CD4-positive, alpha-beta T cell treated with Interleukin-2 at 100 ng/mL for 4 hours (primary cell): ENCODE data around the gene SLC7A4.
"Not testable (repeated sequence)": the region's sequence is repeated elsewhere in the genome, so short reads cannot be mapped to it uniquely, and the experiment has no call there.

Source experiments
- DNase-seq: peaks from one replicate; pipeline ENCODE4 v3.0.0-alpha.2; 2020; ENCODE audit warnings: low spot score

SLC7A4 gene

GRCh38 chr22:21064425-21064824 is 32.1 kb upstream of the SLC7A4 start:
- not testable (repeated sequence) for DNase-seq

DNA sequence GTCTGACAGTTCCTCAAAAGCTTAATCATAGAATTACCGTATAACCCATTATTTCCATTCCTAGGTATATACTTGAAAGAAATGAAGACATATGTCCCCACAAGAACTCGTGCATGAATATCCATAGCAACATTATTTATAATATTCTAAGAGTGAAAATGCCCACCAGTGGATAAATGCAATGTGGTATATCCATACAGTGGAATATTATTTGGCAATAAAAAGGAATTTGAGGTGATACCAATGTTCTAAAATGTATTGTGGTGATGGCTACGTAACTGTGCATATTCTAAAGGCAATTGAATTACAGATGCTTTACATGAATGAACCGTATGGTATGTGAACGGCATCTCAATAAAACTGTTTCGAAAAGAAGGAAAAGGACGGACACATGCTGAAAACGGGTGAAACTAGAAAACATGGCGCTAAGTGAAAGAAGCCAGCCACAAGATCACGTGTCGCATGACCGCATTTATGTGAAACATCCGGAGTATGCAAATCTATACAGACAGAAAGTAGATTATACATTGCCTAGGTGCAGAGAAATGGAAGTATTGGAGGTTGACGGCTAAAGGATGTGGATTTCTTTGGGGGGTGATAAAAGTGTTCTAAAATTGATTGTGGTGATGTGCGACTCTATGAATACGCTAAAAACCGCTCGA is 29.4 kb upstream of the SLC7A4 start:
- not testable (repeated sequence) for DNase-seq

DNA sequence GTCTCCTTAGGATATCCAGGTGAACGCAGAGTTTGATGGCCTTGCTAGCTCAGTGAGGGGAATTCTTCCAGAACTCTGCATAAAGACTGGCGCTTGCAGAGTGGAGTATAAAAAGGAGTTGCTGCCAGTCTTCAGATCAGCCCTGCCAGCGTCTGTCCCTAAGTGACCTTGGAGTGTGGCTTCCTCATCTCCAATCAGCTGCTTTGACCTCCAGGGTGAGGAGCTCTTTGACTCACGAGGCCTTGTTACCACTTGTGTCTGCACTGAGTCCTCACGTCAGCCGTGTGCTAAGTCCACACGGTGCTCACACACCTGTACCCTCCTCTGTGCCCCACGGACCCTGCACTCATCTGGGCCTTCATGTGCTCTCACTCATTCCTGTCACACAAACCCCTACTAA is 28.0 kb upstream of the SLC7A4 start:
- DNase-seq, result not testable (repeated sequence)

GRCh38 chr22:21055880-21056319 is 23.5 kb upstream of the SLC7A4 start:
- DNase-seq, result no peak

- DNase-seq, result no peak
Measured at GRCh38 chr22:21055564-21055834, 23.1 kb upstream of the SLC7A4 start.

GRCh38 chr22:21054714-21055563 is 22.6 kb upstream of the SLC7A4 start:
- no peak for DNase-seq

GRCh38 chr22:21054046-21054713 is 21.8 kb upstream of the SLC7A4 start:
- no peak for DNase-seq

- DNase-seq, result no peak
Measured at GRCh38 chr22:21052715-21053459, 20.5 kb upstream of the SLC7A4 start.

- DNase-seq, result no peak
Measured at GRCh38 chr22:21051831-21052400, 19.6 kb upstream of the SLC7A4 start.

GRCh38 chr22:21051145-21051830 is 18.9 kb upstream of the SLC7A4 start:
- DNase-seq, result no peak

DNA sequence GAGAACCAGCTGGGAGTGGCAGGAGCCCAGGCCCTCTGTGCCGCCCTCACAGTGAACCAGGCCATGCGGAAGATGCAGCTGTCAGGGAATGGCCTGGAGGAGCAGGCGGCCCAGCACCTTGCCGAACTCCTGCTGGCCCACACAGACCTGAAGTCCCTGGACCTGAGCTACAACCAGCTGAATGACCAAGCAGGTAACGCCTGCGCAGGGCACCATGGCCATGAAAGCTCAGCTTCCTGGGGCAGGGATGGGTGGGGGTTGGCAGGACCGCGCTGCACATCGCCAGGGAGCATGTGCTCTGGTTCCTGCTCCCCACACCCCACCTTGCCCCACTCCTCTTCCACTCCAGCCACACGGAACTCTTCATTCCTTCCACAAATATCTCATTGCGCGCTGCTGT is 16.6 kb upstream of the SLC7A4 start:
- DNase-seq, result not testable (repeated sequence)

- not testable (repeated sequence) for DNase-seq
Measured at GRCh38 chr22:21048448-21048847, 16.1 kb upstream of the SLC7A4 start.

- DNase-seq, result no peak
Measured at GRCh38 chr22:21047730-21048129, 15.4 kb upstream of the SLC7A4 start.

DNA sequence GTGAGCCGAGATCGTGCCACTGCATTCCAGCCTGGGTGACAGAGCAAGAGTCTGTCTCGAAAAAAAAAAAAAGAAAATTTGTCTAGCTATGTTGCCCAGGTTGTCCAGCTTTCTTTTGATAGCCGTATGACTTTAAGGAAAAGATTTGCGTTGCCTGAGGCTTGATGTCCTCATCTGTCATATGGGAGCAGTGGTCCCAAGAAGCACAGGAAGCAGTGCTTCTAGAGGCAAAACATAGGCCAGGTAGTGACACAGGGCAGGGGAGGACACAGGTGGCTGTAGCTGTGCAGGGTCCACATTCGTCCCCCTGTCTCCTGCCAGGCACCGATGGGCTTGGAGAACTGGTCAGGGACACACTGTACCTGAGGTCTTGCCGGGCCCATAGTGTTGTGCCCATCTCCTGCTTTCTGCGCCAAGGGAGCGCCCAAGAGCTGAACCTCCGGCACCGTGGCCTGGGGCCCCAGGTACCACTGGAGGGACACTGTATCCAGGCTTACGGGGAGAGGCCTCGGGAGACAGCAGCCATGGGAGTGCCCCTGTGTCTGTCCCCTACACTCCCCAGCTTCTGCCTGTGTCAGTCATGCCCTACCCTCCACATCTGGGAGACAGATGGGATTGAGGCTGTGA is 14.8 kb upstream of the SLC7A4 start:
- no peak for DNase-seq

DNA sequence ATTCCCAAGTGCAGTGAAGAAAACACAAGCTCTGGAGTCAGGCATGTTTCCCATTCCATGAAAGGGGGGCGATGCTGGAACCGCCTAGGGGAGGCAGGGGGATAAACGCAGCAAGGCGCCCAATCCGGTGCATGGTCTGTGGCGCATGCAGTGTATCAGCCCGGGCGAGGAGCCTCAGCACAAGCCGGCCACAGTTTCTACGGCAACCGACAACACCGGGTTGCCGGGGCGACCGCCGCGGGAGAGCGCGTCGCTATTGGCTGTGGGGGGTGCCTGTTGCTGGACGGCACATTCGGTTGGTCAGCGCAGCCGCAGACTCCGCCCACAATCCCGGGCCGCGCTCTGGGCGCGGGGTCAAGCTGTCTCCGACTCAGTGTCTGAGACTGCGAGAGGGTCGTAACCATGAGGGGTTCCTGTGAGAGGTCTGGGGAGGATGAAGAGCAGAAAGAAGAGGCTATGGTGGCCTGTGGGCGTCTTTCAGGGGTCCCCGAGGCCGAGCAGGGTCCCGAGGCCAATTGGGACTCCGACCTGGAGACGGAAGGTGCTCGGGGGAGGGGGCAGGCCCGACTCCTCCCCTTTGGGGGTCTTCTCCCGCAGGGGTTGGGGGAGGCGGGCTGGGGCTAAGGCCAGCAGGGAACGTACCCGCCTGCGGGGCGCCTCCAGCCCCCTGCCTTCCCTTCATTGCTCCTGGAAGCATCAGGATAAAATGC is 13.4 kb upstream of the SLC7A4 start, which contains the start of gene LRRC74B:
LRRC74B (plus strand) TSS at position 362 of the 710 bp plus-strand sequence; CDS start at position 403, 41 bp downstream.
- DNase-seq, result peak; percentile 78

- peak; percentile 2 for DNase-seq
Measured at GRCh38 chr22:21044931-21045584, 12.7 kb upstream of the SLC7A4 start.

GRCh38 chr22:21043860-21044535 is 11.6 kb upstream of the SLC7A4 start:
- DNase-seq, result no peak

DNA sequence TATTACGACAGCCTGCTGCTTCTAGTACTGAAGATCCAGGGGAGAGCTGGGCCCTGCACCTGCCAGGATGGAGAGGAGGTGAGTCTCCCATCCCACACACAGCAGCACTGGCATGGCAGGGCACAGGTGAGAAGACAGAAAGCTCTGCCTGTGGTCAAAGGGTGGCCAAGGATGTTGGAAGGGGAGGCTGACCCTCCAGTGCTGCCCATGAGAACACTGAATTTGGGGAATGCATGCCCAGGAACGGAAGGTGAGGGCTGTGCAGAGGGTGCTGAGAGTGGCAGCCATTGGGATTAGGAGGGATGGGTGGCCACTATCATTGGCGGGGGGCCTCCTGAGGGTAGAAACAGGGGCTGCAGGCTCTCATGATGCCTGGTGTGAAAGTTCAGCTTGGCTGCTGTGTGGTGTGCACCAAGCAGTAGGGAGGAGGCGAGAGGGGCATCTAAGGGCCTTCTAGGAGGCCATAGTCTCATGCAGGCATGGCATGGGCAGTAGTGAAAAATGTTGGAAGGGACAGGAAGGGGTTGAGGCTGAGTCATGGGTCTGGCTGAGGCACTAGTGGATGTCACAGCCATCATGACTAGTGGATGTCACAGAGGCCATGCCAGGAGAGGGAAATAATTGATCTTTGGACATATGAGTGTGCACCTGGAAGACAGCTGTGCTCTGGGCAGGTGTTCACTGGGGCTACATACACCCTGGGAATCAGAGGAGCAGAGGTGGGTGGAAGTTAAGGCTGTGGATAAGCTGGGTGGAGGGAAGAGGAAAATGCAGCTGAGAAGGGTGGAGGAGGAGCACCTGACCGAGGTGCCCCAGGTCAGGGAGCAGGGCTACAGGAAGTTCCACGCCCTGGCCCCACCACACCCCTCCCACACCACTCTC is 10.9 kb upstream of the SLC7A4 start:
- DNase-seq, result no peak
